ENCODE results near the gene LRIF1. TPM values are rescaled to one million over a fixed set of nuclear protein-coding genes. Genes with fewer than 3 reads are reported as not detected.

Gene LRIF1
- total RNA-seq, 1 donor from 2014 or later, result 33.1 TPM

DNA sequence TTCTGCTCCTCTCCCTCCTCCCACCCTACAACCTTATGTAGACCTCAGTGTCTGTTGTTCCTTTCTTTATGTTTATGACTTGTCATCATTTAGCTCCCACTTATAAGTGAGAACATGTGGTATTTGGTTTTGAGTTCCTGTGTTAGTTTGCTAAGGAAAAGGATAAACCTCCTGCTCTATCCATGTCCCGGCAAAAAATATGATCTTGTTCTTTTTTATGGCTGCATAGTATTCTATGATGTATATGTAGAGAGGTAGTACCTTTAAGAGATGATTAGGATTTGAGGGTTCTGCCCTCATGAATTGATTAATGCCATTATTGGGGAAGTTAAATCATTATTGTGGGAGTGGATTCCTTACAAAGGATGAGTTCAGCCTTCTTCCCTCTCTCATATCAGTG is 41.8 kb downstream of the LRIF1 start:
- H3K36me3 ChIP-seq (ENCODE audit: control insufficient read depth, insufficient read depth, low read length), result no peaks in the 10 kb centered on the region
- no peak overlapping the region for H3K4me3 ChIP-seq (ENCODE audit: low read depth, low read length)
- no peak for DNase-seq (ENCODE audit: low read depth)
- no peaks in the 10 kb centered on the region for H3K27me3 ChIP-seq (ENCODE audit: control insufficient read depth, insufficient read depth, low read length)
- TF ChIP-seq, protein P1, sequence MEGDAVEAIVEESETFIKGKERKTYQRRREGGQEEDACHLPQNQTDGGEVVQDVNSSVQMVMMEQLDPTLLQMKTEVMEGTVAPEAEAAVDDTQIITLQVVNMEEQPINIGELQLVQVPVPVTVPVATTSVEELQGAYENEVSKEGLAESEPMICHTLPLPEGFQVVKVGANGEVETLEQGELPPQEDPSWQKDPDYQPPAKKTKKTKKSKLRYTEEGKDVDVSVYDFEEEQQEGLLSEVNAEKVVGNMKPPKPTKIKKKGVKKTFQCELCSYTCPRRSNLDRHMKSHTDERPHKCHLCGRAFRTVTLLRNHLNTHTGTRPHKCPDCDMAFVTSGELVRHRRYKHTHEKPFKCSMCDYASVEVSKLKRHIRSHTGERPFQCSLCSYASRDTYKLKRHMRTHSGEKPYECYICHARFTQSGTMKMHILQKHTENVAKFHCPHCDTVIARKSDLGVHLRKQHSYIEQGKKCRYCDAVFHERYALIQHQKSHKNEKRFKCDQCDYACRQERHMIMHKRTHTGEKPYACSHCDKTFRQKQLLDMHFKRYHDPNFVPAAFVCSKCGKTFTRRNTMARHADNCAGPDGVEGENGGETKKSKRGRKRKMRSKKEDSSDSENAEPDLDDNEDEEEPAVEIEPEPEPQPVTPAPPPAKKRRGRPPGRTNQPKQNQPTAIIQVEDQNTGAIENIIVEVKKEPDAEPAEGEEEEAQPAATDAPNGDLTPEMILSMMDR (IDR thresholded peaks at IDR 0.05; ENCODE audit: insufficient read depth, low read length, poor library complexity, severe bottlenecking), result no peak

DNA sequence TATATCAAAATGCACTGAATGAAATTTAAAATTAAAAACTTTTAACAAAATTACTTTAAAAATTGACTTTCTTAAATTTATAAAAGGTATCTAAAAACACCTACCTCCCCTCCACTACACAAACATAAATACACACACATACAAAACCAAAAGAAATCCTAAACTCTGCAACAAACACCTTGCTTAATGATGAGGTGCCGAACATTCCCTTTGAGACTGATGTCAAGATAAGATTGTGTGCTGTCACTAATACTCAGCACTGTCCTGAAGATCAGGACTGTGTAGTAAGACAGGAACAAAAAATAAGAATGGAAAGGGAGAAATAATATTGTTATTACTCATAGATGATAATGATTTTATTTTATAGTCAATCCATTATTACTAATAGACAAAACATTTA is 45.7 kb downstream of the LRIF1 start:
- no peaks in the 10 kb centered on the region for H3K36me3 ChIP-seq (ENCODE audit: control insufficient read depth, insufficient read depth, low read length)
- H3K4me3 ChIP-seq (ENCODE audit: low read depth, low read length), result no peak overlapping the region
- H3K27me3 ChIP-seq (ENCODE audit: control insufficient read depth, insufficient read depth, low read length), result no peaks in the 10 kb centered on the region
- no peak for DNase-seq (ENCODE audit: low read depth)
- TF ChIP-seq, protein P1 (IDR thresholded peaks at IDR 0.05; ENCODE audit: insufficient read depth, low read length, poor library complexity, severe bottlenecking), result no peak

DNA sequence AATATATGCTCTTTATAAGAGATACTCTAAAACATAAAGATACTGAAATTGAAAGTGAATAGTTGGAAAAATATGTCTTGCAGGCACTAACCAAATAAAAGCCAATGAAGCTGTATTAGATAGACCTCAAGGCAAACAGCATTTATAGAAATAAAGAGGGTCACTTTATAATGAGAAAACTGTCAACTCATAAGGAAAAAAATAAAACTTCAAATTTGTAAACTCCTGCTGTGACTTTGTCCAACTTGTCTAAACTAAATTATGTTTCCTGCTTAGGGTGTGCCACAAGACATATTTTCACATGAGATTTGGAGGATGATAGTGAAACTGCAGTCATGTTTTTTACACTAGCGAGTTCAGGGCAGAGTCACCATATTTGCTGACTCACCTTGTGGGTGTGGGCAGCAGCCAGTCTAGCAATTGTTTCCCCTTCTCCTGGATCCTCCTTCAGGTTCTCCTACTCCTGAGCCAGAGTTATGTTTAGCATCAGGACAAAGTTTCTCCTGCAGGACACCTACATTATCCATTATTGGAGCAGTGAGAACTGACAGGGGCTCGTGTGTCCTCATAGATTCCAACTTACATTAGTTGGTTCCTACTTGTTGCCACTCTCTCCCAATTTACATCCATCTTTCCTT is 46.9 kb downstream of the LRIF1 start:
- H3K36me3 ChIP-seq (ENCODE audit: control insufficient read depth, insufficient read depth, low read length), result no peaks in the 10 kb centered on the region
- H3K27me3 ChIP-seq (ENCODE audit: control insufficient read depth, insufficient read depth, low read length), result no peaks in the 10 kb centered on the region
- DNase-seq (ENCODE audit: low read depth), result peak; percentile 9
- TF ChIP-seq, protein P1 (IDR thresholded peaks at IDR 0.05; ENCODE audit: insufficient read depth, low read length, poor library complexity, severe bottlenecking), result no peak
- H3K4me3 ChIP-seq (ENCODE audit: low read depth, low read length), result no peak overlapping the region

DNA sequence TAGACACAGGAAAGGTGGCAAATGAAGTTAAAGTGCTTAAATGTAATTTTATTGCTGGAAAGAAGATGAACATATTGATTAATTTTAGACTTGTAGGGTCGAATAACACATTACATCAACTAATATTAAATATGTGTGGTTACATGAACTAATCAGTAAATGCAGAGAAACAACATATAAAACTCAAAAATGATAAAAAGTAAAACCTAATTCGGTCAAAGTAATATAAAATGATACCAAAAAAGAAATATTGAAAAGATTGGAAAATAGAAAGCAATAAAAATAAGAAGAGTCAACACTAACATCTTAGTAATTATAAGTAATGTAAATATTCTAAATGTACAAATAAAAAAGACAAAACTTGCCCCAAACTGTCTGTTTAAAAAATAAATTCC is 47.5 kb downstream of the LRIF1 start:
- TF ChIP-seq, protein P1 (IDR thresholded peaks at IDR 0.05; ENCODE audit: insufficient read depth, low read length, poor library complexity, severe bottlenecking), result no peak
- H3K27me3 ChIP-seq (ENCODE audit: control insufficient read depth, insufficient read depth, low read length), result no peaks in the 10 kb centered on the region
- DNase-seq (ENCODE audit: low read depth), result no peak
- H3K4me3 ChIP-seq (ENCODE audit: low read depth, low read length), result no peak overlapping the region
- H3K36me3 ChIP-seq (ENCODE audit: control insufficient read depth, insufficient read depth, low read length), result no peaks in the 10 kb centered on the region

DNA sequence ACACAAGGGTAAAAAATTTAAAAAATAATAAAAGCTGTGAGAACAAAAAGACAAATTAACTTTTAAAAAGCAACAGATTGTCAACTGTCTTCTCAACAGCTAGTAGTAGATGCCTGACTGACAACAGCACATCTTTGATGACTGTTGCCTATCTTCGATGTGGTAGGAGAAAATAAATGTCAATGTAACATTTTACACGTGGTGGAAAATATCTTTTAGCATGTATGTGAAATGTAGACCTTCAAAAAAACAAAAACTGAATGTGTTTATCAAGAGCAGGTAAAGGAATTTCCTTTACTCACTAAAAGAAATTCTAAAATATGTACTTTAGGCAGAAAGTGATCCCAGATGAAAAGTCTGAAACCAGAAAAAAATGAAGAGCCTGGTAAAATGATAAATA is 47.9 kb downstream of the LRIF1 start:
- H3K36me3 ChIP-seq (ENCODE audit: control insufficient read depth, insufficient read depth, low read length), result no peaks in the 10 kb centered on the region
- no peaks in the 10 kb centered on the region for H3K27me3 ChIP-seq (ENCODE audit: control insufficient read depth, insufficient read depth, low read length)
- TF ChIP-seq, protein P1 (IDR thresholded peaks at IDR 0.05; ENCODE audit: insufficient read depth, low read length, poor library complexity, severe bottlenecking), result no peak
- DNase-seq (ENCODE audit: low read depth), result no peak
- no peak overlapping the region for H3K4me3 ChIP-seq (ENCODE audit: low read depth, low read length)

DNA sequence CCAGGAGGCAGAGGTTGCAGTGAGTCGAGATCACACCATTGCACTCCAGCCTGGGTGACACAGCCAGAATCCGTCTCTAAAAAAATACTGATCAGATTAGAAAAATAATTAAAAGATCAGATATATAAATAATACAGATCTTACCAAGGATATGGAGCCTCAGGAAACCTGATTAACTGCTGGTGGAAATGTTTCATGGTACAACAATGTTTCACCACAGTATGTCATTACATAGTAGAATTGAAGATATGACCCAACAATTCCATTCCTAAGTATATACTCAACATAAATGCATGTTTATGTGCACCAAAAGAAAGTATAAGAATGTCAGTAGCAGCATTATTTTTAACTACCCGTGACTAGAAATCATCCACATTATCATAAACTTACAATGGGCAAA is 49.0 kb downstream of the LRIF1 start:
- no peaks in the 10 kb centered on the region for H3K36me3 ChIP-seq (ENCODE audit: control insufficient read depth, insufficient read depth, low read length)
- TF ChIP-seq, protein P1 (IDR thresholded peaks at IDR 0.05; ENCODE audit: insufficient read depth, low read length, poor library complexity, severe bottlenecking), result no peak
- H3K4me3 ChIP-seq (ENCODE audit: low read depth, low read length), result no peak overlapping the region
- H3K27me3 ChIP-seq (ENCODE audit: control insufficient read depth, insufficient read depth, low read length), result no peaks in the 10 kb centered on the region
- no peak for DNase-seq (ENCODE audit: low read depth)
